B cell (primary cell): ENCODE data around the gene C17orf100.

Experiments used
- EZH2 ChIP-seq: IDR thresholded peaks from 2 replicates; pipeline ENCODE4 v1.6.1; 2012; ENCODE audit warnings: borderline replicate concordance, low read depth, mild to moderate bottlenecking, moderate library complexity, low read length; ENCODE audit not compliant: insufficient read depth, poor library complexity, severe bottlenecking
- TF ChIP-seq, protein P1 (sequence below): fragments of 200-600 bp; IDR thresholded peaks from one replicate; pipeline ENCODE4 v1.8.0; 2022; ENCODE audit warnings: antibody characterized with exemption, mild to moderate bottlenecking

- TF ChIP-seq, protein P1, sequence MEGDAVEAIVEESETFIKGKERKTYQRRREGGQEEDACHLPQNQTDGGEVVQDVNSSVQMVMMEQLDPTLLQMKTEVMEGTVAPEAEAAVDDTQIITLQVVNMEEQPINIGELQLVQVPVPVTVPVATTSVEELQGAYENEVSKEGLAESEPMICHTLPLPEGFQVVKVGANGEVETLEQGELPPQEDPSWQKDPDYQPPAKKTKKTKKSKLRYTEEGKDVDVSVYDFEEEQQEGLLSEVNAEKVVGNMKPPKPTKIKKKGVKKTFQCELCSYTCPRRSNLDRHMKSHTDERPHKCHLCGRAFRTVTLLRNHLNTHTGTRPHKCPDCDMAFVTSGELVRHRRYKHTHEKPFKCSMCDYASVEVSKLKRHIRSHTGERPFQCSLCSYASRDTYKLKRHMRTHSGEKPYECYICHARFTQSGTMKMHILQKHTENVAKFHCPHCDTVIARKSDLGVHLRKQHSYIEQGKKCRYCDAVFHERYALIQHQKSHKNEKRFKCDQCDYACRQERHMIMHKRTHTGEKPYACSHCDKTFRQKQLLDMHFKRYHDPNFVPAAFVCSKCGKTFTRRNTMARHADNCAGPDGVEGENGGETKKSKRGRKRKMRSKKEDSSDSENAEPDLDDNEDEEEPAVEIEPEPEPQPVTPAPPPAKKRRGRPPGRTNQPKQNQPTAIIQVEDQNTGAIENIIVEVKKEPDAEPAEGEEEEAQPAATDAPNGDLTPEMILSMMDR, result no peak
- TF ChIP-seq EZH2, result no peak
Observed at GRCh38 chr17:6639014-6639585, 12.5 kb upstream of the C17orf100 start.
